Stimulated activated CD4-positive, alpha-beta T cell treated with anti-CD3 and anti-CD28 coated beads, TNF-alpha, amount 100 ng/mL, for 48 hours (primary cell): ENCODE measurements around the gene SECISBP2.

Source experiments
- DNase-seq, 3 donors: peaks; one replicate each; pipeline ENCODE4 v3.0.0-alpha.2; 2020; ENCODE audit warnings: low read depth in 3 of 3

SECISBP2 gene

GRCh38 chr9:89382026-89382986 is 64.0 kb downstream of the SECISBP2 start:
- DNase-seq, result no peak

DNA sequence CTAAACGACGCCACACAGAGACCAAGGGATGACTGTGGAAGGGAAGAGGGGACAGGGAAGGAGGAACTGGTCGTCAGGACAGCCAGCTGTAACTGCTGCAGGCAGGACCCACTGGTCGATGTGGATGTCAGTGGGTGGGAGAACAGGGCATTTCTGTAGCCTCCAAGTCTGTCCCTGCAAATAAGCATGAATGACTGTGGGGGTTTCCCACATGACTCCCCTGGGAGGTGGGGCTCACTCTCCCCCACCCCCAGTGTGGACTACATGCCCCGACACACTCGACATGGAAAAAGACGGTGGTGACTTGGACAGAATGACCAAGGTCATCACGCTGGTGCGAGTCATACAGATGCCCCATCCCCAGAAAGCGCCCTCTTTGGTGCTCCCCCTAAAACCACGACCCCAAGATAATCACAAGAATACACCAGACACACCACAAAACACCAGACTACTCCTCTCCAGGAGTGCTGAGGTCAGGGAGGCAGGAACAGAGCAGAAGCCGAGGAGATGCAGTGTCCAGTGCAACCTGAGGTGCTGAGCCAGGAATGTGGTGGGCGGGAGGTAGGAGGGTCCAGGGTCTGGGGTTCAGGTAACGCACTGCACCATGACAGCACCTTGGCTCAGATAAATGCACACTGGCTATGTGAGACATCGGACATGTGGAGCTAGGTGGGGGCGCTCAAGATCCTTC is 64.9 kb downstream of the SECISBP2 start:
- DNase-seq, result no peak

DNA sequence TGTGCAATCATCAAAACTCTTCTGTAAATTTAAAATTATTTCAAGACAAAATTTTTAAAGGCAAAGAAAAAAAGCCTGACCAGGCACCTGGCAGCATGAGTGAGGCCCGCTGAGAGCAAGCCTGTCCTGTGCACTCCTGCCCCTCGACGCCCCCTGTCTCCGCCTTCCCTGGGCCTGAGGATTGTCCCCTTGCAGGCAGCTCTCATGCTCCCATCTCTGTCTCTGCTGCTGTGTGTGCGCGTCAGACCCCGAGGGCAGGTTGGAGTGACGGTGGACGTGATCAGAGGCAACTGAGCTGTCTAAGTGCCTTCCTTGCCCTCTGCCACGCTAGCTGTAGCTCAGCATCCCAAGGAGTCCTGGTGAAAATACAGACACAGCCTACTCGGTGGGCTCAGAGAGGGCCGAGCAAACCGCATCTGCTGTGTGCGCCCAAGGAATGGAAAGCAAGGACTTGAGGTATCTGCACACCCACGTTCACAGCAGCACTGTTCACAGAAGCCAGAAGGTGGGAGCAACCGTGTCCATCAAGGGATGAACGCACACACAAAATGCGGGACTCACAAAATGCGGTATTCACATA is 65.5 kb downstream of the SECISBP2 start:
- no peak for DNase-seq

DNA sequence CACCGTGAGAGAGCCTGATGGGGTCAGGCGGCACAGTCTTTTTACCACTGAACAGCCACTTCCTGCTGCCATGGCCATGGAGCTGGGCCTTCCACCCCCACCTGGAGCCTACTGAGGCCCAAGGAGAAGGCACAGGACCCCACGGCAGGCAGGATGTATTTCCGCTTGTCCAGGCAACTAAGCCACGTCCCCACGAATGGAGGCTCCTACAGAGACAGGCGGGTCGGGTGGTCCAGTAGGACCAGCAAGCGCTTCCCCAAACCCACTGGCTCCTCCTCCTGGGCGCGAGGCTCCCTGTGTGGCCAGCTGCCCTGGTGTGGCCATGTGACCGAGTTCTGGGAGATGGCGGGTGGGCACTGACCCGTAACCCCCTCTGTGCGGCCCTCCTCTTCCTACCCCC is 66.5 kb downstream of the SECISBP2 start:
- no peak for DNase-seq

- DNase-seq, result no peak
These were observed 67.9 kb downstream of the SECISBP2 start for GRCh38 chr9:89386206-89386605.

- DNase-seq, result no peak
These were observed 68.5 kb downstream of the SECISBP2 start for GRCh38 chr9:89386797-89387196.

DNA sequence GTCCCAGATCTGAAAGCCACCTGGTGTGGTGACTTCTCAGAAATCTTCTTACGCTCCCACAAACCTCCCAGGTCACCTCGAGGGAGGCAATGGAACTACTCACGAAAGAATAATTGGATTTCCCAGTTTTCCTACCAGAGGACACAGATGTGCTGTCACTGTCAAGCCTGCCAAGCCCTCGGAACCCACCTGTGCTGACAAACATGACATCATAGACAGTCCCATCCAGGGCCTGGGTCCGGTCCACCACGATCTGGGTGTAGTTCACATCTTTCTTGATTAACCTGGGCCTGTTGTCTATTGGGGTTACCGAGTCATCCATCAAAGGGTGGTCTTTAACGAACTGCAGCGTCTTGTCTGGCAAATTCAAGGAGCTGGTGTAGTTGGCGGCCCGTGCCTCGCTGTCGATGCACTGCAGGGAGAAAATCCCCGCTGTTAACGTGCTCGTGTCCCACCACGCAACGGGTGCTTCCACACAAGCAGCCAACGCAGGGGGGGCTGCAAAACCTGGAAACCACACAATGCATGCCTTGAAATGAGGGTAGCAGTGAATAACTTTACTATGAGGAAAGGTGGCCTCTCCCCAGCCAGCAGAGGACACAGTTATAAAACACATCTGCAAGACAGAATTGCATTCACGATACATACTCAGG is 69.0 kb downstream of the SECISBP2 start:
- no peak for DNase-seq

GRCh38 chr9:89388084-89388867 is 70.0 kb downstream of the SECISBP2 start:
- no peak for DNase-seq

DNA sequence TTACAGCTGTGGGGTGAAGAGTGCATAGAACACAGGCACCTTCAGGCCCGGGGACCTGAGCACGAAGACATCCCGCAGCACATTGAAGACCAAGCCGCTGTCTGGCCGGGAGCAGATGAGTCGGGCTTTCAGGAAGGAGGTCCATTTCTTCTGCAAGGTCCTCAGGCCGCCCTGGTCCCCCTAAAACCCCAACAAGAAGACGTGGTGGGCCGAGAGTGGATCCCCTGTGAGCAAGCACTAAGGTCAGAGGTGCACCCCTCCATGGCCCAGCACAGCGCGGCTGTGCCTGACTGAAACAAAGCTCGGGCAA is 70.5 kb downstream of the SECISBP2 start:
- no peak for DNase-seq

DNA sequence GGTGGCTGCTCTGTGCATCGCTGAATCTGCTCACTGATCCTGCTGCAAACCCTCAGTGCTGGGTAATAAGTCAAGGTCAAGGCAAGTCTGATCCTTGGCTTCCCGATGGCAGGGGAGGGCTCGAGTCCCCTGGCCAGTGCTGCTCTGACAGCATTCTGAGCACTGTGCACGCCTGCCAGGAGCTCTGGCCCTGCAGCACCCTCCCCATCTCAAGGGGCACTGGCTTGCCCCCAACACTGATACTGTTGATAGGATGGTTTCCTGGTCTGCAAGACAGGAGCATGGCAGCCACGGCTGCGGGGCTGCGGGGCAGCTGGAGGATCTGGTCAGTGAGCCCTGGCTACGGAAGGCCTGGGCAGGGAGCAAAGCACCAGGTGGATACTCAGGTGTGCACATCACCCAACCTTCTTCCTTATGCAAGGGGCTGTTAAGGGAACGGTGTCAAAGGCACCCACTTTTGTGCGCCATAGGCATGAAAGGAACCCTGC is 71.8 kb downstream of the SECISBP2 start:
- no peak for DNase-seq

DNA sequence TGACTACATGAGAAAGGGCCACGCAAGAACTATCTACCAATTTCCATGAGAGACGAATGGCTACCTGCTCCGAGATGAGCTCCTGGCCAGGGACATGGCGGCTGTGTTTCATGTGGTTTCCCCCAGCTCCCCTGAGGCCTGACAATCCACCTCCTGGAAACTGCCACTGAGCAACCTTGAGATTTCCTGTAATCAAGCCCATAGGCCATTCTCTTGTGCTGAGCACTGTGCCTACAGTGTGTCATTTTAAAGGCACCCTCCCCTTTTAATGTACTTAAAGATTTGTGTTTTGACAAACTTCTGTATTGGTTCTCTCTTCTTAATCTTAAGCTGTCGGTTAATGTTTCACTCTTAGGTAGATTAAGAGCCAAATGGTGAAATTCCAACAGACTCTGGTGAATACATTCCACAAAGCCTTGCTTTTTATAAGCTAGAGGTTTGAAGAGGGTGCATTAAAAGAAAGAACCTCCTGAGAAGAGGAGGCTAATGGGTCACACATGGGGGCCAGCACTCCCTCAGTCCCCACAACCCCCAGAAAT is 72.3 kb downstream of the SECISBP2 start:
- no peak for DNase-seq

DNA sequence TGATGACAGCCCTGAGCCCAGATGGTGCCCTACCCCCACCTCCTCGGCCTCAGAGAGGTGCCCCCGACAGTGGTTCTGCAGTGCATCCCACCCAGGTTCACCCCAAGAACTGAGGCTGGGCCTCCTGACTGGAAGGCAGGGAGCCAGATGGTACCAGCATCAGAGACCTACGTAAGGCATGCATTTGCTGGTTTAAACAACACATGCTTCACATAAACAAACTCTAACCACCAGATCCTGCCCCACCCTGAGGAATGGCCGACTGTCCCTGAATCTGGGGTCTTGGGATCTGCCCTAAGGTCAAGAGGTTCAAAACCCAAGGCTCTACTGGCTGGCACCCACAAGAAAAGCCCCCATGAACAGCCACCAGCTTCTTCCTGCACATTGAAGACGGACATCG is 73.3 kb downstream of the SECISBP2 start:
- no peak for DNase-seq

DNA sequence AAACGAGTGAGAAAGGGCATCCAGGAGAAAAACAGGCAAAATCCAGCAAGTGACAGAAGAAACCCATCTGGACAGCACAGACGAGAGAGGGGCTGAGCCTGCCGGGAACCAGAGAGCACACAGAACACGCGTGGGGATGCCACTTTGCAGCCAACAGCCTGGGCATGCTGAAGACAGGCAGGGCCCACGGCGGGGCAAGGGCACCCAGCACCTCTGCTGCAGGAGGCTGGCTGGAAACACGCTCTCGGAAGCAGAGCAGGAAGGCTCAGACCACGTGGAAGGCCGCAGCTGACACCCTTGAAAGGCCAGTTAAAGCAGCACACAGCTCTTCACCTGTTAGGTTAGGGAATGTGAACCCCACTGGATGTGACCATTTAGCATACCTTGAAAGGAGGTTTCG is 76.1 kb downstream of the SECISBP2 start:
- no peak for DNase-seq

GRCh38 chr9:89395931-89396710 is 77.8 kb downstream of the SECISBP2 start:
- no peak for DNase-seq

GRCh38 chr9:89397471-89397870 is 79.2 kb downstream of the SECISBP2 start:
- no peak for DNase-seq

- DNase-seq, result no peak
These were observed 80.3 kb downstream of the SECISBP2 start for GRCh38 chr9:89398621-89399020.

DNA sequence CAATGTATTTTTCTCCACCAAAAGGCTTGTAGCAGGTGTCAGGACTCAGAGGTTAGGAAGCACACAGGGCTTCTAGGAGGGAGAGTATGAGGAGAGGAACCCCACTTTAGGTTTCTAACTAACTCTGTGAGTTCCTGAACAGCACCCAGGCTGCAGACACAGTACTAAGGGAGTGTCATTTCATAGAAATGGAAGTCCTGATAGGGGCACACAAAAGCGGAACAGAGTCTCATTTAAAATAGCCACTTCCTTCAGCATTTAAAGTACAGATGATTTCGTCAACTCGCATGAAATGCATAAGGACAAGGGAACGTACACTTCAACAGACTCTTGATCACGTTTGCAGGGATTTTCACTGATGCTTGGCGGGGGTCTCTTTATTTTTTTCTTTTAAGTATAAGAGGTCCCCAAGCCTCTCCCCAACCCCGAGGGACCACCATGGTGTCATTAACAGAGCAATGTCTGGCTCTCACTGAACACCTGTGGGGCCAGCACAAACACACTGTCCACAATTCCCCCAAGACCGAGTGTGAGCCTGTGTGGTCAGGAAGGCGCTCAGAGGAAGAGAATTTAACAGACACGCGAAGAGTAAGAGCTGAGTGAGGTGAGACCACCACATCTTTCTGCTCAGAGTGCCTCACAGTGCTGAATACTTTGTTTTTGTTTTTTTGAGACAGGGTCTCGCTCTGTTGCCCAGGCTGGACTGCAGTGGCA is 82.3 kb downstream of the SECISBP2 start:
- no peak for DNase-seq

GRCh38 chr9:89402695-89403427 is 84.6 kb downstream of the SECISBP2 start:
- no peak for DNase-seq

DNA sequence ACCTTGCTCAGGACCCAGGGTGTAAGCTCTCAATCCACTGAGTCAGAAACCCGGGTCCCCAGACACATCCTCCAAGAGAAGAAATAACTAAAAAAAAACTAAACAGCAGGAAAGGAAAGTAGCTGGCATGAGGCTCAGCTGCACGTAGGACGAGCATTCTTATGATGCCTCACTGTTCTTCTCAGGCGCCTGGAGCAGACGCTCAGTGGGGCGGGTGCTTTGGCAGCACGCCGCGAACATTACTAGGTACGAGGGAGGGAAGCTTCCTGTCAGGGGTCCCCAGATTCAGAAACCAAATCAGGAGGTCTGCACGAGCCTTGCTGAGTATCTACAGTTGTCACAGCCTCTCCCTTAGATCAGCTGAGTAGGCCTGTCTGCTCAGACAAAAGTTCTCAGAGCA is 85.8 kb downstream of the SECISBP2 start:
- DNase-seq, result no peak
